Parathyroid adenoma (tissue), 2 donors: ENCODE results near the gene ACVR1.

Experiments
- H2AFZ ChIP-seq: fragments of 300-600 bp; sonication (generic); one replicate; pipeline ENCODE4 v1.7.0; 2017; ENCODE audit warnings: antibody characterized with exemption, mild to moderate bottlenecking
- H3K27ac ChIP-seq: fragments of 300-600 bp; sonication (generic); one replicate; pipeline ENCODE4 v1.7.0; 2017
- H3K27me3 ChIP-seq: fragments of 300-600 bp; sonication (generic); one replicate; pipeline ENCODE4 v1.7.0; 2017; ENCODE audit warnings: low read length; ENCODE audit not compliant: control insufficient read depth, insufficient read depth
- H3K36me3 ChIP-seq: fragments of 300-600 bp; sonication (generic); one replicate; pipeline ENCODE4 v1.7.0; 2017; ENCODE audit warnings: low read length; ENCODE audit not compliant: control insufficient read depth, insufficient read depth
- H3K4me1 ChIP-seq: fragments of 300-600 bp; sonication (generic); one replicate; pipeline ENCODE4 v1.7.0; 2017; ENCODE audit warnings: control low read depth
- H3K4me2 ChIP-seq: fragments of 300-600 bp; sonication (generic); one replicate; pipeline ENCODE4 v1.7.0; 2017; ENCODE audit warnings: low read length
- H3K4me3 ChIP-seq: fragments of 300-600 bp; sonication (generic); one replicate; pipeline ENCODE4 v1.7.0; 2017; ENCODE audit warnings: low read depth, low read length
- H3K79me2 ChIP-seq: fragments of 300-600 bp; sonication (generic); one replicate; pipeline ENCODE4 v1.7.0; 2017; ENCODE audit warnings: control low read depth
- H3K9ac ChIP-seq: fragments of 300-600 bp; sonication (generic); one replicate; pipeline ENCODE4 v1.7.0; 2017; ENCODE audit warnings: mild to moderate bottlenecking
- H3K9me3 ChIP-seq: fragments of 300-600 bp; sonication (generic); one replicate; pipeline ENCODE4 v1.7.0; 2017; ENCODE audit warnings: low read length; ENCODE audit not compliant: control insufficient read depth
- TF ChIP-seq, protein P1 (sequence below): fragments of 300-600 bp; sonication (generic); IDR thresholded peaks from one replicate; pipeline ENCODE4 v1.7.0; 2017; ENCODE audit warnings: antibody characterized with exemption, mild to moderate bottlenecking
- donor health status: primary hyperparathyroidism.

ACVR1 gene

GRCh38 chr2:157805519-157805918 lies 70.6 kb downstream of the ACVR1 start:
- Histone ChIP-seq H3K27ac (no peak overlapping the region), H3K9me3 (no peaks in the 10 kb centered on the region), H3K4me1 (peaks cover 9% of the 10 kb centered on the region), H3K9ac (no peak overlapping the region), H2AFZ (no peak overlapping the region), H3K36me3 (no peaks in the 10 kb centered on the region), H3K79me2 (no peaks in the 10 kb centered on the region), H3K4me2 (no peak overlapping the region), H3K27me3 (no peaks in the 10 kb centered on the region), H3K4me3 (no peak overlapping the region)
- TF ChIP-seq, protein P1, sequence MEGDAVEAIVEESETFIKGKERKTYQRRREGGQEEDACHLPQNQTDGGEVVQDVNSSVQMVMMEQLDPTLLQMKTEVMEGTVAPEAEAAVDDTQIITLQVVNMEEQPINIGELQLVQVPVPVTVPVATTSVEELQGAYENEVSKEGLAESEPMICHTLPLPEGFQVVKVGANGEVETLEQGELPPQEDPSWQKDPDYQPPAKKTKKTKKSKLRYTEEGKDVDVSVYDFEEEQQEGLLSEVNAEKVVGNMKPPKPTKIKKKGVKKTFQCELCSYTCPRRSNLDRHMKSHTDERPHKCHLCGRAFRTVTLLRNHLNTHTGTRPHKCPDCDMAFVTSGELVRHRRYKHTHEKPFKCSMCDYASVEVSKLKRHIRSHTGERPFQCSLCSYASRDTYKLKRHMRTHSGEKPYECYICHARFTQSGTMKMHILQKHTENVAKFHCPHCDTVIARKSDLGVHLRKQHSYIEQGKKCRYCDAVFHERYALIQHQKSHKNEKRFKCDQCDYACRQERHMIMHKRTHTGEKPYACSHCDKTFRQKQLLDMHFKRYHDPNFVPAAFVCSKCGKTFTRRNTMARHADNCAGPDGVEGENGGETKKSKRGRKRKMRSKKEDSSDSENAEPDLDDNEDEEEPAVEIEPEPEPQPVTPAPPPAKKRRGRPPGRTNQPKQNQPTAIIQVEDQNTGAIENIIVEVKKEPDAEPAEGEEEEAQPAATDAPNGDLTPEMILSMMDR = no peak

DNA sequence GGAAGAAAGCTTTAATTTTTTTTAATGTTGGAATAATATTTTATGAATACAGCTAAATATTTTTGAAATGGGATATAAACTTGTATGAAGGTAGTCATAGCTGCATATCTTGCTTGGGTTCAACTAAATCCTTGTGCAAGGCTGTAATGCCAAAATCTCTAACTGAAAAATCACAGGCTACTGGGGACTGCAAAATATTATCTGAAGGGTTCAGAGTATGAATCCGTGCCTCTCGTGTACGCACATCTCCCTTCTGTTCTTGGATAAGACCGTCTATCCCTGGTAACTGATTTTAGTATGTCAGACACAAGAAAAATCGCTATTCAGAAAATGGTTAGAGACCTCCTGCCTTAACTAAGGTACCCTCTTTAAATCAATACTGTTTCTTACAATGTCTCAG lies 71.8 kb downstream of the ACVR1 start:
- Histone ChIP-seq H3K4me3 (no peak overlapping the region), H3K27ac (no peak overlapping the region), H3K9me3 (no peaks in the 10 kb centered on the region), H3K4me1 (peaks cover 9% of the 10 kb centered on the region), H3K36me3 (no peaks in the 10 kb centered on the region), H3K27me3 (no peaks in the 10 kb centered on the region), H2AFZ (no peak overlapping the region), H3K79me2 (no peaks in the 10 kb centered on the region), H3K9ac (no peak overlapping the region), H3K4me2 (no peak overlapping the region)
- TF ChIP-seq, protein P1 = no peak

DNA sequence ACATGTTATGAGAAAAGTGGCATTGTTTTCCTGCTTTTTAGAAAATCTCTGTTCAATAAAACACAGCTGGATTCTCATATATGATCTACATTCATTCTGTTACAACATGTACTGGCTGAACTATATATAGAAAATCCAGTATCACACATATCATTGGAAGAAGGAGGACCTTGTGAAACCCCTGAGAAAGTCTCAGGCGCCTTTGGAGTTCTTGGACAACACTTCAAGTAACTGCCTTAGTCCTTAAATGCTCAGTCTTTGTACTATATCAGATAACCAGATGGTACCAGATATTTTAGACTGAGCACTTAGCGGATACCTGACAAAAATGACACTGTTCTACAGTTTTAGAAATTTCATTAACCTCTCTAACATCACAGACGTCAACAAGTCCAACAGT lies 72.2 kb downstream of the ACVR1 start:
- no peak overlapping the region for H3K9ac ChIP-seq
- no peaks in the 10 kb centered on the region for H3K27me3 ChIP-seq
- no peak overlapping the region for H3K27ac ChIP-seq
- no peak overlapping the region for H3K4me2 ChIP-seq
- no peak overlapping the region for H3K4me3 ChIP-seq
- H2AFZ ChIP-seq = no peak overlapping the region
- peaks cover 6% of the 10 kb centered on the region for H3K4me1 ChIP-seq
- H3K36me3 ChIP-seq = no peaks in the 10 kb centered on the region
- no peaks in the 10 kb centered on the region for H3K79me2 ChIP-seq
- H3K9me3 ChIP-seq = no peaks in the 10 kb centered on the region
- TF ChIP-seq, protein P1 = no peak

DNA sequence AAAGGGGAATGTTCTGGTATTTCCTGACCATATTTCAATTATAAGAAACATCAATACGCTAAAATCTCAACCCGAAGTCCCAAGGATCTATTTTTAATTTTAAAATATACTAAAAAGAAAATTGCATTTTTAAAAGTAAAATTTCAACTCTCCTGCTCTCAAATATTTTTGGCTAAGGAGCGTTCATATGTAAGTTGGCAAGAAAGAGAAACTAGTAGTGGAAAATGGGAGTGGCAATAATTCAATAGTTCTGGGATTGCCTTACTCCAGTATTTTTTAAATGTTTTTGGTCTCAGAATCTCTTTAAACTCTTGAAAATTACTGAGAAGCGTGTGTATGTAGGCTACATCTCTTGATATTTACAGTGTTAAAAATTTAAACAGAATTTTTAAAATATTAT lies 72.7 kb downstream of the ACVR1 start:
- Histone ChIP-seq H3K79me2 (no peaks in the 10 kb centered on the region), H3K9ac (no peak overlapping the region), H2AFZ (no peak overlapping the region), H3K4me2 (no peak overlapping the region), H3K9me3 (no peaks in the 10 kb centered on the region), H3K27me3 (no peaks in the 10 kb centered on the region), H3K36me3 (no peaks in the 10 kb centered on the region), H3K4me3 (no peak overlapping the region), H3K27ac (no peak overlapping the region), H3K4me1 (peaks cover 4% of the 10 kb centered on the region)
- TF ChIP-seq, protein P1 = no peak

DNA sequence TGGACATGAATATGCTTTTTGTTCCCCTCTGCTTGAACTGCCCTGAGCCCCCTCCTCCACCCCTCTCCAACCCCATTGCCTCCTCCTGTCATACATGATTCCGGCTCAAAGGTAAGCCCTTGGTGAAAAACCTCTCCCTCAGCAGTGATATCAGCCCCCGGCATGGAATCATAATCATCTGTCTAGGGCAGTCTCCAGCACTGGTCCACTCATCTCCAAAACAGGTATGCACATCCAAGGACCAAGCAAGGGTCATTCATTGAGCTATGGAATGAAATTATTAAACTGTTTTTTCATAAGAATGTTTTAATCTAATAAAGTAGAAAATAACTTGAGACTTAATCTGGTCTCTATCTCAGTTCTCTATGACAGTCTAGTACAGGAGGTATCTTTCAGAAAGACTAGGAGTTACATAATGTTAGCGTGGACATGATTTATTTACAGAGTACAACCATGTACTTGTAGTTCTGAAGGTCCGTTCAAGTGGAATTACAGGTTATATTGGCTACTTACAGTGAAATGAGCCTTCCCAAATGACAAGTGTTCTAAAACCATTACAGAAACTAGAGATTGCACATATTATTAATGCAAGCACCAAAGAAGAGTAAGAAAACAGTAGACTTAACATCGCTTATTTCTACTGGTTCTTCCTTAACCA lies 75.2 kb downstream of the ACVR1 start:
- TF ChIP-seq, protein P1 = no peak
- Histone ChIP-seq H3K4me1 (no peaks in the 10 kb centered on the region), H3K4me2 (no peak overlapping the region), H3K9ac (no peak overlapping the region), H2AFZ (no peak overlapping the region), H3K27me3 (no peaks in the 10 kb centered on the region), H3K36me3 (no peaks in the 10 kb centered on the region), H3K27ac (no peak overlapping the region), H3K4me3 (no peak overlapping the region), H3K79me2 (no peaks in the 10 kb centered on the region), H3K9me3 (no peaks in the 10 kb centered on the region)
